Measurements from ENCODE around the gene TECPR1. TPM values are rescaled to one million over a fixed set of nuclear protein-coding genes. Genes with fewer than 3 reads are reported as not detected.

Gene TECPR1
- total and polyA plus RNA-seq, 4 donors: 16.7 to 73.6 (median 31.8) TPM

- DNase-seq: no peak
- H3K36me3 ChIP-seq (ENCODE audit: control insufficient read depth in 4 of 4, insufficient read depth in 4 of 4, low read length in 4 of 4): peaks cover 0 to 34% (median 2%) of the 10 kb centered on the region in 4 donors
- WGBS, 2 donors: 96 to 98% methylated on average over 1 of the region's 1 CpG
These were observed 9.7 kb downstream of the TECPR1 start for GRCh38 chr7:98242342-98242741.

GRCh38 chr7:98241674-98242241 is 10.3 kb downstream of the TECPR1 start:
- Histone ChIP-seq H3K4me1 (ENCODE audit: control insufficient read depth in 5 of 5, insufficient read depth in 5 of 5, low read length in 5 of 5) (peaks cover 0 to 8% (median 0%) of the 10 kb centered on the region in 5 donors), H3K27ac (ENCODE audit: low read depth in 1 of 2, low read length in 1 of 2) (no peak overlapping the region), H3K9ac (ENCODE audit: insufficient read depth in 1 of 2, low read length in 2 of 2) (no peak overlapping the region), H3K36me3 (ENCODE audit: control insufficient read depth in 4 of 4, insufficient read depth in 4 of 4, low read length in 4 of 4) (peaks cover 0 to 38% (median 2%) of the 10 kb centered on the region in 4 donors), H3K9me3 (ENCODE audit: control insufficient read depth in 4 of 4, insufficient read depth in 3 of 4, low read length in 3 of 4) (peaks cover 0 to 2% (median 0%) of the 10 kb centered on the region in 4 donors), H3K4me3 (no peak overlapping the region), H3K27me3 (ENCODE audit: control insufficient read depth in 3 of 3, insufficient read depth in 3 of 3, low read length in 2 of 3) (no peaks in the 10 kb centered on the region)
- 88 to 92% methylated on average over 16 of the region's 16 CpGs for WGBS, 2 donors
- no peak for TF ChIP-seq CTCF (IDR thresholded peaks at IDR 0.05; ENCODE audit: control extremely low read depth, extremely low read depth)
- ATAC-seq (ENCODE audit: insufficient read depth, low FRiP score) (no peak), DNase-seq (no peak)

More at GRCh38 chr7:98242342-98242741, 9.7 kb downstream of the TECPR1 start:
- Histone ChIP-seq H3K4me3 (no peak overlapping the region), H3K4me1 (ENCODE audit: control insufficient read depth in 5 of 5, insufficient read depth in 5 of 5, low read length in 5 of 5) (peaks cover 0 to 9% (median 0%) of the 10 kb centered on the region in 5 donors), H3K9ac (ENCODE audit: insufficient read depth in 1 of 2, low read length in 2 of 2) (no peak overlapping the region), H3K9me3 (ENCODE audit: control insufficient read depth in 4 of 4, insufficient read depth in 3 of 4, low read length in 3 of 4) (peaks cover 0 to 2% (median 0%) of the 10 kb centered on the region in 4 donors), H3K27me3 (ENCODE audit: control insufficient read depth in 3 of 3, insufficient read depth in 3 of 3, low read length in 2 of 3) (no peaks in the 10 kb centered on the region), H3K27ac (ENCODE audit: low read depth in 1 of 2, low read length in 1 of 2) (no peak overlapping the region)
- ATAC-seq (ENCODE audit: insufficient read depth, low FRiP score): no peak
- no peak for TF ChIP-seq CTCF (IDR thresholded peaks at IDR 0.05; ENCODE audit: control extremely low read depth, extremely low read depth)

- Histone ChIP-seq H3K27ac (ENCODE audit: low read depth in 1 of 2, low read length in 1 of 2) (no peak overlapping the region), H3K36me3 (ENCODE audit: control insufficient read depth in 4 of 4, insufficient read depth in 4 of 4, low read length in 4 of 4) (peaks cover 0 to 41% (median 2%) of the 10 kb centered on the region in 4 donors), H3K4me3 (no peak overlapping the region), H3K9me3 (ENCODE audit: control insufficient read depth in 4 of 4, insufficient read depth in 3 of 4, low read length in 3 of 4) (peaks cover 0 to 2% (median 0%) of the 10 kb centered on the region in 4 donors), H3K9ac (ENCODE audit: insufficient read depth in 1 of 2, low read length in 2 of 2) (no peak overlapping the region), H3K27me3 (ENCODE audit: control insufficient read depth in 3 of 3, insufficient read depth in 3 of 3, low read length in 2 of 3) (no peaks in the 10 kb centered on the region), H3K4me1 (ENCODE audit: control insufficient read depth in 5 of 5, insufficient read depth in 5 of 5, low read length in 5 of 5) (peaks cover 0 to 8% (median 0%) of the 10 kb centered on the region in 5 donors)
- WGBS, 2 donors: 72 to 77% methylated on average over 19 of the region's 19 CpGs
- DNase-seq (peak in 2 of 3 donors; percentile 21), ATAC-seq (ENCODE audit: insufficient read depth, low FRiP score) (no peak)
- TF ChIP-seq CTCF (IDR thresholded peaks at IDR 0.05; ENCODE audit: control extremely low read depth, extremely low read depth): peak; percentile 35
These were observed 10.9 kb downstream of the TECPR1 start for GRCh38 chr7:98240961-98241673.
